ENCODE results near the gene MYO9A. TPM values are rescaled to one million over a fixed set of nuclear protein-coding genes. Genes with fewer than 3 reads are reported as not detected.

The MYO9A gene
- total and polyA plus RNA-seq, 10 of the 15 experiments (the other 5 are each of a cell fraction or from before 2014, with no cell fraction given): 3.3 to 25.3 (median 12.2) TPM

GRCh38 chr15:71792521-71792920 lies 325.4 kb downstream of the MYO9A start:
- ChIA-PET CTCF (interaction anchor here (1.7 kb wide), 1 partner anchor 49 kb away, joined by 6 read pairs; no protein-coding TSS in a partner anchor), POLR2A (no interaction called here), SMC1A (ENCODE audit: uncharacterized antibody, unreplicated experiment) (interaction anchor here (1.5 kb wide), 1 partner anchor 45 kb away, joined by 3 read pairs; no protein-coding TSS in a partner anchor), RAD21 (ENCODE audit: unreplicated experiment) (no interaction called here)
- no peak for DNase-seq (ENCODE audit: low read depth, low spot score)
- 2% methylated on average over 2 of the region's 2 CpGs for WGBS (ENCODE audit: insufficient coverage, insufficient replicate concordance, low lambda C conversion rate, missing lambda C conversion rate)
- Histone ChIP-seq H3K79me2 (ENCODE audit: control insufficient read depth, insufficient read depth, low read length) (no peaks in the 10 kb centered on the region), H3K36me3 (ENCODE audit: control insufficient read depth in 2 of 2, insufficient read depth in 2 of 2, low read length in 1 of 2) (no peaks in the 10 kb centered on the region), H3K4me3 (no peak overlapping the region), H3K27ac (ENCODE audit: control insufficient read depth, insufficient read depth) (no peak overlapping the region), H3K4me2 (ENCODE audit: control insufficient read depth, insufficient read depth) (no peak overlapping the region), H4K20me1 (ENCODE audit: control insufficient read depth, insufficient read depth) (no peaks in the 10 kb centered on the region), H3K9me3 (replicated peaks; ENCODE audit: control insufficient read depth, insufficient read depth, low read length) (no peaks in the 10 kb centered on the region), H3K4me1 (ENCODE audit: control insufficient read depth, insufficient read depth, low read length) (no peaks in the 10 kb centered on the region), H2AFZ (ENCODE audit: control insufficient read depth, low read depth, low read length) (no peak overlapping the region), H3K27me3 (replicated peaks in 1 of 2; ENCODE audit: control insufficient read depth in 2 of 2, insufficient read depth in 2 of 2, low read length in 1 of 2) (peaks cover 0 to 1% of the 10 kb centered on the region in 2 experiments; a peak in 1 of 4 replicates), H3K9ac (ENCODE audit: control insufficient read depth, insufficient read depth, low read length) (no peak overlapping the region)
- no peak for ATAC-seq
- intact Hi-C loops (cut with micrococcal nuclease; ENCODE audit: unreplicated experiment) (no loop called here), in situ Hi-C loops (cut with MboI) (no loop called here)
- no TSS peak for BruUV-seq (replicated peaks)
- no peak for FAIRE-seq
- TF ChIP-seq RFX5 (IDR thresholded peaks at IDR 0.05; ENCODE audit: low read depth, low read length): no peak
- no peak for TF ChIP-seq E2F4 (IDR thresholded peaks at IDR 0.05; ENCODE audit: low read depth, low read length)
- TF ChIP-seq RAD51 (IDR thresholded peaks at IDR 0.05): no peak
- no peak for TF ChIP-seq NKRF (conservative IDR thresholded peaks at IDR 0.05)
- no peak for TF ChIP-seq ZNF217 (IDR thresholded peaks at IDR 0.05)
- TF ChIP-seq CREB1 (IDR thresholded peaks at IDR 0.05; ENCODE audit: low read depth): no peak
- TF ChIP-seq HDGF (IDR thresholded peaks at IDR 0.05): no peak
- no peak for TF ChIP-seq ZZZ3 (IDR thresholded peaks at IDR 0.05; ENCODE audit: control insufficient read depth, insufficient read length, low read depth)
- TF ChIP-seq REST (IDR thresholded peaks at IDR 0.05; ENCODE audit: low read depth, low read length): no peak
- no peak for TF ChIP-seq SIX5 (IDR thresholded peaks at IDR 0.05; ENCODE audit: low read depth, low read length, severe bottlenecking)
- TF ChIP-seq EP300 (IDR thresholded peaks at IDR 0.05; ENCODE audit: borderline replicate concordance in 1 of 2, control insufficient read depth in 1 of 2, low read depth in 2 of 2, low read length in 2 of 2): no peak
- TF ChIP-seq NFIC (IDR thresholded peaks at IDR 0.05; ENCODE audit: low read depth, low read length): no peak
- no peak for TF ChIP-seq ZBTB33 (IDR thresholded peaks at IDR 0.05)
- no peak for TF ChIP-seq RBBP5 (conservative IDR thresholded peaks at IDR 0.05)
- TF ChIP-seq PBX3 (IDR thresholded peaks at IDR 0.05; ENCODE audit: insufficient replicate concordance, low read depth, low read length): no peak

All from GM12878 (cell line).